Ishikawa (cell line): ENCODE data around the gene ELOVL6.

Experiments
- CEBPB ChIP-seq: IDR thresholded peaks from 2 replicates; pipeline ENCODE4 v1.6.1; 2012
- CREB1 ChIP-seq: IDR thresholded peaks from 2 replicates; pipeline ENCODE4 v1.6.1; 2012; ENCODE audit warnings: low read depth
- EGR1 ChIP-seq: IDR thresholded peaks from 2 replicates; pipeline ENCODE4 v1.6.1; 2012
- EP300 ChIP-seq: IDR thresholded peaks from 2 replicates; pipeline ENCODE4 v1.6.1; 2012; ENCODE audit warnings: borderline replicate concordance
- FOXM1 ChIP-seq: IDR thresholded peaks from 2 replicates; pipeline ENCODE4 v1.6.1; 2012; ENCODE audit warnings: low read depth, borderline replicate concordance
- NFIC ChIP-seq: IDR thresholded peaks from 2 replicates; pipeline ENCODE4 v1.6.1; 2012
- RAD21 ChIP-seq: IDR thresholded peaks from 2 replicates; pipeline ENCODE4 v1.6.1; 2012; ENCODE audit warnings: low read depth
- TAF1 ChIP-seq: IDR thresholded peaks from 2 replicates; pipeline ENCODE4 v1.6.1; 2012; ENCODE audit warnings: low read depth, mild to moderate bottlenecking
- TCF12 ChIP-seq: IDR thresholded peaks from 2 replicates; pipeline ENCODE4 v1.6.1; 2012; ENCODE audit warnings: low read depth
- TEAD4 ChIP-seq: IDR thresholded peaks from 2 replicates; pipeline ENCODE4 v1.6.1; 2012
- YY1 ChIP-seq: IDR thresholded peaks from 2 replicates; pipeline ENCODE4 v1.6.1; 2012; ENCODE audit warnings: low read depth
- ZBTB7A ChIP-seq: IDR thresholded peaks from 2 replicates; pipeline ENCODE4 v1.6.1; 2012; ENCODE audit warnings: low read depth
- TF ChIP-seq, protein P1 (sequence below): IDR thresholded peaks from 2 replicates; pipeline ENCODE4 v1.6.1; 2012
- TF ChIP-seq, protein P2 (sequence below): IDR thresholded peaks from 2 replicates; pipeline ENCODE4 v1.6.1; 2012
- TF ChIP-seq, protein P3 (sequence below): IDR thresholded peaks from 2 replicates; pipeline ENCODE4 v1.6.1; 2012; ENCODE audit warnings: low read depth, mild to moderate bottlenecking

Gene ELOVL6

DNA sequence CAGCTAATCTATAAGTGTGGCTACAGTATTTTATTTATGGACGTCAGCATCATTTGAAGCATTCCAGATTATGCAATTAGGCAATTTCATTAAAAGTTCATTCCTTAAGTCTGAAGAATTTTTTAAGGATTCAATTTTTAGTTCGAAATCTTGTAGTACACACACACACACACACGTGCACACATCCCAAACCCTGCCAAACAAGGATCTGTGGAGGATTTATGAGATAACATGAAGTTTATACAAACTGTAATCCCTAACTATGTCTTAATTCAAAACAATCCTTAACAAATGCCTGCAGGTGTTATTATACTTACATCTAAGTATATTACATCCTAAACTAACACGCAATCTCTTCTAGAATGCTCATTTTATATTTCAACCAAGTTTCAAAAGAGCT lies 105.8 kb downstream of the ELOVL6 start:
- TF ChIP-seq TAF1 = no peak
- no peak for TF ChIP-seq EP300
- no peak for TF ChIP-seq TEAD4
- TF ChIP-seq, protein P1, sequence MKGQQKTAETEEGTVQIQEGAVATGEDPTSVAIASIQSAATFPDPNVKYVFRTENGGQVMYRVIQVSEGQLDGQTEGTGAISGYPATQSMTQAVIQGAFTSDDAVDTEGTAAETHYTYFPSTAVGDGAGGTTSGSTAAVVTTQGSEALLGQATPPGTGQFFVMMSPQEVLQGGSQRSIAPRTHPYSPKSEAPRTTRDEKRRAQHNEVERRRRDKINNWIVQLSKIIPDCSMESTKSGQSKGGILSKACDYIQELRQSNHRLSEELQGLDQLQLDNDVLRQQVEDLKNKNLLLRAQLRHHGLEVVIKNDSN = no peak
- TF ChIP-seq YY1 = no peak
- TF ChIP-seq NFIC = no peak
- TF ChIP-seq TCF12 = no peak
- TF ChIP-seq EGR1 = no peak
- TF ChIP-seq ZBTB7A = no peak
- no peak for TF ChIP-seq FOXM1
- TF ChIP-seq CEBPB = no peak
- no peak for TF ChIP-seq CREB1
- TF ChIP-seq, protein P2, sequence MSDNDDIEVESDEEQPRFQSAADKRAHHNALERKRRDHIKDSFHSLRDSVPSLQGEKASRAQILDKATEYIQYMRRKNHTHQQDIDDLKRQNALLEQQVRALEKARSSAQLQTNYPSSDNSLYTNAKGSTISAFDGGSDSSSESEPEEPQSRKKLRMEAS = no peak
- no peak for TF ChIP-seq RAD21
- TF ChIP-seq, protein P3, sequence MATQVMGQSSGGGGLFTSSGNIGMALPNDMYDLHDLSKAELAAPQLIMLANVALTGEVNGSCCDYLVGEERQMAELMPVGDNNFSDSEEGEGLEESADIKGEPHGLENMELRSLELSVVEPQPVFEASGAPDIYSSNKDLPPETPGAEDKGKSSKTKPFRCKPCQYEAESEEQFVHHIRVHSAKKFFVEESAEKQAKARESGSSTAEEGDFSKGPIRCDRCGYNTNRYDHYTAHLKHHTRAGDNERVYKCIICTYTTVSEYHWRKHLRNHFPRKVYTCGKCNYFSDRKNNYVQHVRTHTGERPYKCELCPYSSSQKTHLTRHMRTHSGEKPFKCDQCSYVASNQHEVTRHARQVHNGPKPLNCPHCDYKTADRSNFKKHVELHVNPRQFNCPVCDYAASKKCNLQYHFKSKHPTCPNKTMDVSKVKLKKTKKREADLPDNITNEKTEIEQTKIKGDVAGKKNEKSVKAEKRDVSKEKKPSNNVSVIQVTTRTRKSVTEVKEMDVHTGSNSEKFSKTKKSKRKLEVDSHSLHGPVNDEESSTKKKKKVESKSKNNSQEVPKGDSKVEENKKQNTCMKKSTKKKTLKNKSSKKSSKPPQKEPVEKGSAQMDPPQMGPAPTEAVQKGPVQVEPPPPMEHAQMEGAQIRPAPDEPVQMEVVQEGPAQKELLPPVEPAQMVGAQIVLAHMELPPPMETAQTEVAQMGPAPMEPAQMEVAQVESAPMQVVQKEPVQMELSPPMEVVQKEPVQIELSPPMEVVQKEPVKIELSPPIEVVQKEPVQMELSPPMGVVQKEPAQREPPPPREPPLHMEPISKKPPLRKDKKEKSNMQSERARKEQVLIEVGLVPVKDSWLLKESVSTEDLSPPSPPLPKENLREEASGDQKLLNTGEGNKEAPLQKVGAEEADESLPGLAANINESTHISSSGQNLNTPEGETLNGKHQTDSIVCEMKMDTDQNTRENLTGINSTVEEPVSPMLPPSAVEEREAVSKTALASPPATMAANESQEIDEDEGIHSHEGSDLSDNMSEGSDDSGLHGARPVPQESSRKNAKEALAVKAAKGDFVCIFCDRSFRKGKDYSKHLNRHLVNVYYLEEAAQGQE = no peak

DNA sequence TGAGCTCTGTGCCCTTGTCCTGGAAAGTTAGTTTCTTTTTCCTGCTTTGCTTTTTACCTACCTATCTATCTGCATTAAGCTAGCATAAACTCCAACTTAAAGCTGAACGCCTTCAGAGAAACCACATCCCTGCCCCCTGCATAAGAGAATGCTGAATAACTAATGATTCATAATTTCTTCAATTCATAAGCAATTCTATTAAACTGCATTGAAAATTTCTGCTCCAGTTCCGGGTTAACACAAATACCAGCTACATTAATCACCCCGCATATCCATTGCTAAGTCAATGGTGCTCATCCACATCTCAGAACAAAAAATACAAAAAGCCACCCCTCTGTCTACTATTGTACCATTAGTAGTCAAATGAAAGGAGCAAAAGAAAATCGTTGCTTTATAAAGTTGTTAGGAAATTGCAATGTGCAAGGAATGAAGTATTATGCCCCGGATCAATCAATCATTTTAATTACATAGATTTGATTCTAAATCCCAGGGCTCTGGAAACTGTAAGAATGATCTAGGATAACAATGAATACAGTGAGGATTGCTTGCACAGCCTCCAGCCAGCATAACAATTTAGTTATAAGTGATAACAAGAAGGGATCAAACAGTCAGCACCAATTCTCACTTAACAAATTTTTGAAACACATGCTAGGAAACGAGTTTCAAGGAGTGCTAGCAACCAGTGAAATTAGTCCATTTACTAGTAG lies 106.8 kb downstream of the ELOVL6 start:
- TF ChIP-seq ZBTB7A (no peak), NFIC (no peak), FOXM1 (no peak), EP300 (no peak), TCF12 (no peak)

DNA sequence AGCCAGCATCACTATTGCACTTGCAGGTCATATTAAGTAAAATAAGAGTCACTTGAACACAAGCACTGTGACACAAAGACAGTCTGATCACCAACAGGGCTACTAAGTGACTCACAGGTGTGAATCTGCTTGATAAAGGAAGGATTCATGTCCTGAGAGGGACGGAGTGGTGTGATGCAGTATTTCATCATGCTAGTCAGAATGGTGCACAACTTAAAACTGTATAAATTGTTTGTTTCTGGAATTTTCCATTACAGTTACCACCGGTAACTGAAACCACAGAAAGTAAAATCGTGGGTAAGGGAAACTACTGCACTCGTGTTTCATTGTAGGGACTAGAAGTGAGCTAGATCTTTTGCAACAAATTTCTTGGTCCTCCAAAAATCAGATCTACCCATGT lies 109.7 kb downstream of the ELOVL6 start:
- TF ChIP-seq, protein P3 = no peak
- TF ChIP-seq TAF1 (no peak), ZBTB7A (no peak), EGR1 (no peak), CREB1 (no peak), NFIC (no peak), RAD21 (no peak), TEAD4 (no peak), FOXM1 (no peak), YY1 (no peak), CEBPB (no peak), TCF12 (no peak), EP300 (no peak)
- TF ChIP-seq, protein P1 = no peak

DNA sequence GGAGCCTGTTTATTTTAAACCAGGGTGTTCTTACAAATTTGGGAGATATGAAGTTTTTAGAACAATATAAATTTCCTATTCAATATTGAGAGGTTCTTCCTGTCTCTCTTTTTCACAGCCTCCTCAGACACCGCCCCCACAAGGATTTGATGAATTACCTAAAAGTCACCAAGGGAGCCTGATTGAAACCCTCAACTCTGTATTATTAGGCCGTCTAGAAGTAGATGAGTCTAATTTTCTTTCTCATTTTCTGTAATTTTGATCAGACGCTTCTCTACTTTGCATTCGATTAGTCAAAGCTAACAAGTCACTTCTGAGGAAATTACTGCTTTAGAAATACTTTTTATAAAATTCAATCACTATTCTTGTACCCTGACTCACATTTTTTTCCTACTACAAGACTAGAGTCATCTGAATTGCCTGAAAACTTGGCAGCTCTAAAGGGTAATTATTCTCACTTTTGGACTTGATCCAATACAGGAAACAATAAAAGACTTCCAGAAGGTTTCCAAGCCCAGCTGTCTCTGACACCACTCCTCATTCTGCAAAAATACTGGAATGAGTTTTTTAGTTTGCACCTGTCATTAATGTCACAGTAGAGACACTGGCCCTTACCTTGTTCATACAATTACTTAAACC lies 111.2 kb downstream of the ELOVL6 start:
- TF ChIP-seq CEBPB = no peak
- TF ChIP-seq TAF1 = no peak
- TF ChIP-seq EGR1 = no peak
- peak; percentile 47 for TF ChIP-seq TEAD4
- TF ChIP-seq EP300 = peak; percentile 63
- TF ChIP-seq YY1 = no peak
- TF ChIP-seq TCF12 = peak; percentile 76
- TF ChIP-seq, protein P2 = peak; percentile 29; the same call in 1 of the 2 replicates
- no peak for TF ChIP-seq CREB1
- TF ChIP-seq FOXM1 = no peak
- no peak for TF ChIP-seq ZBTB7A
- TF ChIP-seq, protein P1 = no peak
- TF ChIP-seq NFIC = peak; percentile 96
- 0 out of 2 replicates have a peak, but pooled peaks have one; percentile 4 for TF ChIP-seq RAD21
- TF ChIP-seq, protein P3 = no peak
